NCI-H446 (cell line): ENCODE measurements around the gene FARSB.

Experiments
- DNase-seq, 2 experiments: peaks; one replicate each; lab custom pipeline; 2025; lab: John Stamatoyannopoulos, UW

FARSB gene

DNA sequence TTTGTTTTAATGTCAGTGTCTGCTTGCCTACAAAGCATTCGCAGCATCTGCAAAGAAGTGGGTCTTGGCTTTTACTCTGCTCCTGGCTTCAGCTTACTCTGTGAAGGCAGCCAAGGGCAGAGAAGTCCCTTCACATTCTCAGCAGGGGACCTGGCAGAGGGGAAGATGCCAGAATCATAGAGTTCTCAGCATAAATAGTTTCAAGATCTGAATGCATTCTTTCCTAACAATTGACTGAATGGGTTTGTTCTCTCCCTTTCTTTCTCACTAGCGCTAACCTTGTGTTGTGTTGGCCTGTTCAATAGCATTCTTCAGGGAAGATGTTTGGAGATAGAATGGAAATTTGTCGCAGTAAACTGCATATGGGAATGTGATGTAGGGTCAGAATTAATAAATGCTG lies 106.9 kb downstream of the FARSB start:
- DNase-seq: peak in 1 of 2 experiments; percentile 21

DNA sequence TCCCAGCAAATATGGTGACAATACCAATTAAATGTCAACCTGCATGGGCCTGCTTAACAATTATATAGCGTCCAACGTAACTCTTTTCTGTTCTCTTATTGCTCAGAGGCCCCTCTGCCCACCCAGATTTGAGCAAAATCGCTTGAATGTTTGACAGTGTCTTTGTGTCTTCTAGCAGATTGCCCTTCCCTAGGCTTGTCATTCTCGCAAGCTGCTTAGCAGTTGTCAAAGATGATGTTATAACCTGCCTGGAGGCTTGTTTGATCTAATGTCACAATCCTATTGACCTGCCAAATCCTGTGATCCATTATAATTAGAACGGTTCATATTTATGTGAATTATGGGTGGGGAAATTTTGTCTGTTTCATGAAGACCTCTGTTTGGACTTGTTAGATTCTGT lies 108.8 kb downstream of the FARSB start:
- DNase-seq: no peak

- DNase-seq: no peak
Measured at GRCh38 chr2:222545823-222546795, 109.8 kb downstream of the FARSB start.

- DNase-seq: no peak
Measured at GRCh38 chr2:222544661-222545060, 111.2 kb downstream of the FARSB start.

GRCh38 chr2:222538535-222538934 lies 117.4 kb downstream of the FARSB start:
- DNase-seq: no peak

DNA sequence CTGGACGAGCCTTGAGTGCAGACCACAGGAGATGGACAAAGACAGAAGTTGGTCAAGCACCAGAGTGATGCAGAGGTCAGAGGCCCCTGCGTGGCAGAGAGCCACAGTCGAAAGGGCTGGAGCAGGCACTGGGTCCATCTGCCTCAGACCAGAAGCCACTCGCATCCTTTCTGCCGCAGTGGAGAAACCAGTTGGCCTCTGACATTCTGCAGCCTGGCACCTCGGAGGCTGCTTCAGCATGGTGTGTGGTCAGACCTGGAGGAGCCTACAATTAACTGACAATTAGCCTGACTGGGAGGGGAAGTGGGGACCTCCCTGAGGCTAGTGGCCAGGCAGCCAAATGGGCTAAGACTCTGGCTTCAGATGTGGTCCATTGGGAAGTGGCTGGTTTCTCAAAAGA lies 120.4 kb downstream of the FARSB start:
- no peak for DNase-seq

GRCh38 chr2:222532315-222532714 lies 123.6 kb downstream of the FARSB start:
- DNase-seq: no peak

DNA sequence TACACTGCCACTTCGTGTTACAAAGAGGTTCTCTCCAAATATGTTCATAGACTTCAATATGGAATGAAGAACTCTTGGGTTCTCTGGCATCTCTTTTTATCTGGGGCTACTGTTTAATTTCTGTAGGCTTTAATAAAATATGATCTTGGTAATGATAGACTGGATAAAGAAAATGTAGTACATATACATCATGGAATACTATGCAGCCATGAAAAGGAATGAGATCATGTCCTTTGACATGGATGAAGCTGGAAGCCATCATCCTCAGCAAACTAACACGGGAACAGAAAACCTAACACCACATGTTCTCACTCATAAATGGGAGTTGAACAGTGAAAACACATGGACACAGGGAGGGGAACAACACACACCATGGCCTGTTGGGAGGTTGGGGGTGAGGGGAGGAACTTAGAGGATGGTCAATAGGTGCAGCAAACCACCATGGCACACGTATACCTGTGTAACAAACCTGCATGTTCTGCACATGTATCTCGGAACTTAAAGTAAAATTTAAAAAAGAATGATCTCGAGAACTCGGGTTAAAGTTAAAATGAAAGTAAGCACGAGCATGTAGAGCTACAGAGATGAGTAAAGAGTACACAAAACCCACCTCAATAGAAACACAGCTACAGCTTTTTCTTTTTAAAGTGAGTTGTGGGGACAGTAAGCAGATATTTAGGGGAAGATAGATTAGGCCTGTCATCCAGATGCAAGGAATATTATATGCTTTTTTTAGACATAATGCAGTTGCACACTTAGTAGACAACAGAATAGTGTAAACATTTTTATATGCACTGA lies 129.2 kb downstream of the FARSB start:
- DNase-seq: no peak

DNA sequence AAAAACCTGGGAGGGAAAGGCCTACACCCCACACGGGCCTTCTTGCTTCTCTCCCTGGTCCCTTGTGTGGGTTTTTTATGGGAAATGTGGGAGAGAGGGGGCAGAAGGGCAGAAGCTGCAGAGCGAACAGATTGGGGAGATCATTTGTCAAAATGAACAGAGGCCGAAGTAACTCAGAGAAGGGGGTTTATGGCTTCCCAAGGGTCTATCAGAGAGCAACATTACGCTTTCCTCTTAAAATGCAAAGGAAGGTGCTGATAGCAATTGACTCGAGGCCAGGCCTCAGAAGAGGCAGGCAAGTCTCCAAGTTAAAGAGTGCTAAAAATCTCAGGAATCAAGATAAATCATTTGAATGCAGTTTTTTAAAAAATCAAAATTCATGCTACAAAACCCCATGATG lies 130.1 kb downstream of the FARSB start:
- no peak for DNase-seq

DNA sequence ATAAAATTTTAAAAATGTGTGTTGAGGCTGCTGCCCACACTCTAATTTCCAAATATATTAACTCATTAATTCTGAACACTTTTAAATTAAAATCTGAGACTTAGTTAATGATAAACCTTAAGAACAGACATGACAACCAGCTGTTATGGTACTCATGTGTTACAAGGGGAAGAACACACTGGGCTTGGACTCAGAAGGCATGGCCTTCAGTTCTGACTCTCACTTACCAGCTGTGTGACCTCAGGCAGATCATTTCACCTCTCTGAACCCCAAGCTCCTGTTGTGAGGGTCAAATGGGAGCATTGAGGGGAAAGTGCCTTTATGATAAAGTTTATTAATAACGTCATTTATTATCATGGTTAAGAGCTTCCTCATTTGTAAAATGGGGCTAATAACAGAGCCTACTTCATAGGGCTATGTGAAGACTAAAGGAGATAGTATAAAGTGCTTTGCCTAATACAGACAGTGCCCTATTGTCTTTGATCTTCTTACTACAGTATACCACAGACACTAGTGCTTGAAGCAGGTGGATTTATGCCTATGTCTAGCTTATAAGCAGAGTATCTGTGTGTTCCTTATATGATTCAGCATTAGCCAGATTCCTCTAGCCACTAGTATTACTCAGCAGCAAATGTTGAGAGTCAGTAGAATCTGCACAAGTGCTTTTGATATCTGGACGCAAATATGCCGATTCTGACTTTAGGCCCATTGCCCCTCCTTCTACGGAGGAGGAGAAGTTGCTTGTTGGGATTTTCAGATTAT lies 131.9 kb downstream of the FARSB start:
- DNase-seq: no peak

DNA sequence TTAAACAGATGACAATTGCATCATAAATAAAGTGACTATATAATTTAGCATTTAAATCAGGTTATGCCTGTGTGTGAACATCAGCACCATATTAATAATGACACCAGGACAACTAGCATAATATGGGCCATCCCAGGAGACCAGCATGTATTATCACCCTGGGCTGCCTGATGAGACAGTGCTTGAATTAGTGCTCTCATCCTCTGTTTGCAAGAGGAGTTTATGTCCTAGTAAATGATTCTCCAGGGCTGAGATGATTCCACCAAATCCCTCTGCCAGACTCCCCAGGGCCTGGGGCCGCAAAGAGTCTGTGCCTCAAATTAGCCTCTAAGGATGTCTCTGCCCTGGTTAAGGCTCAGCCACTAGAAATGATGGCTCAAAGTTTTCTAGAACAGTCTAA lies 133.8 kb downstream of the FARSB start:
- DNase-seq: no peak

- no peak for DNase-seq
Measured at GRCh38 chr2:222521099-222521498, 134.8 kb downstream of the FARSB start.
